DMS114 treated with DMSO at 0.1 percent for 48 hours (cell line): ENCODE measurements around the gene NUMA1.

ENCODE experiments used
- DNase-seq: peaks from one replicate; lab custom pipeline; 2025; ENCODE audit not compliant: unreplicated experiment; lab: John Stamatoyannopoulos, UW

The NUMA1 gene

GRCh38 chr11:72102162-72102561 is 21.8 kb upstream of the NUMA1 start:
- no peak for DNase-seq

- no peak for DNase-seq
Observed at GRCh38 chr11:72100462-72100861, 20.1 kb upstream of the NUMA1 start.

GRCh38 chr11:72100009-72100408 is 19.7 kb upstream of the NUMA1 start:
- DNase-seq: no peak

GRCh38 chr11:72098741-72099140 is 18.4 kb upstream of the NUMA1 start:
- DNase-seq: no peak

GRCh38 chr11:72091292-72091691 is 10.9 kb upstream of the NUMA1 start:
- DNase-seq: peak; percentile 2

- DNase-seq: no peak
Observed at GRCh38 chr11:72088076-72088808, 7.9 kb upstream of the NUMA1 start.

GRCh38 chr11:72085621-72086351 is 5.4 kb upstream of the NUMA1 start:
- no peak for DNase-seq

- no peak for DNase-seq
Observed at GRCh38 chr11:72084965-72085364, 4.6 kb upstream of the NUMA1 start.

- no peak for DNase-seq
Observed at GRCh38 chr11:72084076-72084475, 3.7 kb upstream of the NUMA1 start.

- no peak for DNase-seq
Observed at GRCh38 chr11:72083414-72083813, 3.1 kb upstream of the NUMA1 start.

GRCh38 chr11:72081821-72082453 is 1.6 kb upstream of the NUMA1 start:
- no peak for DNase-seq

GRCh38 chr11:72081184-72081644 is 872 bp upstream of the NUMA1 start:
- no peak for DNase-seq

- DNase-seq: no peak
Observed at GRCh38 chr11:72079819-72080325, 470 bp downstream of the NUMA1 start.

GRCh38 chr11:72078477-72078876 is 1.9 kb downstream of the NUMA1 start:
- DNase-seq: no peak

- DNase-seq: no peak
Observed at GRCh38 chr11:72075756-72076155, 4.6 kb downstream of the NUMA1 start.

- DNase-seq: no peak
Observed at GRCh38 chr11:72075109-72075508, 5.2 kb downstream of the NUMA1 start.

GRCh38 chr11:72072348-72072747 is 8.0 kb downstream of the NUMA1 start:
- no peak for DNase-seq

GRCh38 chr11:72070491-72070890 is 9.9 kb downstream of the NUMA1 start:
- no peak for DNase-seq

- no peak for DNase-seq
Observed at GRCh38 chr11:72069787-72070251, 10.5 kb downstream of the NUMA1 start.

- DNase-seq: no peak
Observed at GRCh38 chr11:72069200-72069599, 11.1 kb downstream of the NUMA1 start.

GRCh38 chr11:72067676-72068075 is 12.7 kb downstream of the NUMA1 start:
- no peak for DNase-seq

GRCh38 chr11:72067266-72067665 is 13.1 kb downstream of the NUMA1 start:
- no peak for DNase-seq
